ENCODE results near the gene MTRR. TPM values are rescaled to one million over a fixed set of nuclear protein-coding genes. Genes with fewer than 3 reads are reported as not detected.

Gene MTRR
- total RNA-seq, 2 donors from 2014 or later, result 40.6 to 47.0 TPM

DNA sequence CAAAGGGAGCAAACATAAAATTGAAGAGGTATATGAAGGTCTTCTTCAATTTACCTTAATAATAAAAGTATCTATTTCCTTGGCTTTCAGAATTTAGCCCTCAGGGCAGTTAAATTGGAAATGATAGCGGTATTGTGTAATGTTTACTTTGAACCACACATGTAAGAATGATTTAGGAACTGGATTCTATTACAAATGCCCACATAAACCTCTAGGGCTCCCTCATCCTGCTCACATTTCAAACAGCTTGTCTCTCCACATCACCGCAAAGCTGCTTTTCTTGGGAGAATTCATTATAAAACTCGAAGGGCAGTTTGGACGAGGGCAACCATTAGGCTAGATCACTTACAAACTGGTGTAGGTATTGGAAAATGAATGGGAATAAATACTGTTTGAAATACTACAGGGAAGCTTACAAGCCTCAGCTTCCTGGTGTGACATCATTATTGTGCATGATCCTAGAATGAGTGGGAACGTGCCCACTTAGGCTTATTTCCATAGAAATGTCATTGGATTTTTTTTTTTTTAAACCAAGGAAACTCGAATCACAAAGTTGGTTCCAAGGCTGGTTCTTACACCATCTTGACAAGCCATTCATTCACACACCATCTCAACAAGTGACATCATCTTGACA is 47.3 kb downstream of the MTRR start:
- H3K4me3 ChIP-seq (ENCODE audit: low read length), result no peak overlapping the region
- no peak overlapping the region for H3K4me3 Mint-ChIP-seq
- no peak overlapping the region for H3K27ac ChIP-seq (ENCODE audit: low read depth, low read length)
- TF ChIP-seq, protein P1, sequence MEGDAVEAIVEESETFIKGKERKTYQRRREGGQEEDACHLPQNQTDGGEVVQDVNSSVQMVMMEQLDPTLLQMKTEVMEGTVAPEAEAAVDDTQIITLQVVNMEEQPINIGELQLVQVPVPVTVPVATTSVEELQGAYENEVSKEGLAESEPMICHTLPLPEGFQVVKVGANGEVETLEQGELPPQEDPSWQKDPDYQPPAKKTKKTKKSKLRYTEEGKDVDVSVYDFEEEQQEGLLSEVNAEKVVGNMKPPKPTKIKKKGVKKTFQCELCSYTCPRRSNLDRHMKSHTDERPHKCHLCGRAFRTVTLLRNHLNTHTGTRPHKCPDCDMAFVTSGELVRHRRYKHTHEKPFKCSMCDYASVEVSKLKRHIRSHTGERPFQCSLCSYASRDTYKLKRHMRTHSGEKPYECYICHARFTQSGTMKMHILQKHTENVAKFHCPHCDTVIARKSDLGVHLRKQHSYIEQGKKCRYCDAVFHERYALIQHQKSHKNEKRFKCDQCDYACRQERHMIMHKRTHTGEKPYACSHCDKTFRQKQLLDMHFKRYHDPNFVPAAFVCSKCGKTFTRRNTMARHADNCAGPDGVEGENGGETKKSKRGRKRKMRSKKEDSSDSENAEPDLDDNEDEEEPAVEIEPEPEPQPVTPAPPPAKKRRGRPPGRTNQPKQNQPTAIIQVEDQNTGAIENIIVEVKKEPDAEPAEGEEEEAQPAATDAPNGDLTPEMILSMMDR (conservative IDR thresholded peaks at IDR 0.05), result no peak
- peaks cover 11% of the 10 kb centered on the region for H3K36me3 Mint-ChIP-seq (ENCODE audit: low read depth)
- no peaks in the 10 kb centered on the region for H3K4me1 ChIP-seq (ENCODE audit: control insufficient read depth, insufficient read depth, low read length)
- no peaks in the 10 kb centered on the region for H3K4me1 Mint-ChIP-seq
- no peak for DNase-seq
- no peak overlapping the region for H3K27ac Mint-ChIP-seq
- H3K27me3 Mint-ChIP-seq (ENCODE audit: insufficient read depth), result peaks cover 1% of the 10 kb centered on the region
- no peaks in the 10 kb centered on the region for H3K36me3 ChIP-seq (ENCODE audit: control insufficient read depth, insufficient read depth, low read length)
- H3K9ac ChIP-seq (ENCODE audit: extremely low read depth, low read length, poor library complexity, severe bottlenecking), result no peak overlapping the region
- no peaks in the 10 kb centered on the region for H3K9me3 ChIP-seq (ENCODE audit: control insufficient read depth, low read length)
- H3K9me3 Mint-ChIP-seq, result peaks cover 24% of the 10 kb centered on the region
- 82 to 90% methylated on average over 5 of the region's 6 CpGs for WGBS, 2 experiments (ENCODE audit: insufficient coverage in 1 of 2, insufficient read length in 1 of 2)
- no peaks in the 10 kb centered on the region for H3K27me3 ChIP-seq (ENCODE audit: control insufficient read depth, insufficient read depth, low read length, poor library complexity, severe bottlenecking)

DNA sequence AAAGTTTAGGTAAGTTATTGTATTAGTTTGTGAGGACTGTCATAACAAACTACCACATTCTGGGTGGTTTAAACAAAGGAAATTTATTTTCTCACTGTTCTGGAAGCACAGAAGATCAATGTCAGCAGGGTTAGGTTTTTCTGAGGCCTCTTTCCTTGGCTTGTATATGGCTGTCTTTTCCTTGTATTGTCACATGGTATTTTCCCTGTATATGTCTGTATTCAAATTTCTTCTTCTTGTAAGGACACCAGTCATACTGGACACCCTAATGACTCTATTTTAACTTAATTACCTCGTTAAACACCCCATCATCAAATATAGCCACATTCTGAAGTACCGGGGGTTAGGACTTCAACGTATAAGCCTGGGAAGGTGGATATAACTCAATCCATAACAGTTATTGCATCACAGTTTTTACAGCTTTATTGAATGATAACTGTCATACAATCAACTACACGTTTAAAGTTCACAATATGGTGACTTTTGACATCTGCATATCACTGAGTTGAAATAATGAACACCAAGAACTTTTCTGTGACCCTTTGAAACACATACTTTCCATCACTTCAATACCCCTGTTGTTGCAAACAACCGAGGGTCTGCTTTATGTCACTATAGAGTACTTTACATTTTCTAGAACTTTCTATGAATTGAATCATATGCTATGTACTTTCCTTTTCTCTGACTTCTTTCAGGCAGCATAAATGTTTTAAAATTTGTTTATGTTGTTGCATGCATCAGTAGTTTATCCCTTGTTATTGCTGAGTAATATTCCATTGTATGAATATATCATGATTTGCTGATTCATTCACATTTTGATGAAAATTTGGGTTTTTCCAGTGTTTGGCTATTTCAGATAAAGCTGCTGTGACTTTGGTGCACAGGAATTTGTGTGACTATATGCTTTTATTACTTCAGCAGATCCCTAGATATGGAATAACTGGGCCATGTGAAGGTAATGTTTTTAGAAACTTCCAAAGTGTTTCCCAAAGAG is 48.5 kb downstream of the MTRR start:
- 52 to 68% methylated on average over 3 to 5 of the region's 5 CpGs for WGBS, 2 experiments (ENCODE audit: insufficient coverage in 1 of 2, insufficient read length in 1 of 2)
- peaks cover 4% of the 10 kb centered on the region for H3K36me3 Mint-ChIP-seq (ENCODE audit: low read depth)
- H3K4me1 Mint-ChIP-seq, result no peaks in the 10 kb centered on the region
- H3K4me1 ChIP-seq (ENCODE audit: control insufficient read depth, insufficient read depth, low read length), result no peaks in the 10 kb centered on the region
- no peak overlapping the region for H3K9ac ChIP-seq (ENCODE audit: extremely low read depth, low read length, poor library complexity, severe bottlenecking)
- H3K27ac Mint-ChIP-seq, result no peak overlapping the region
- DNase-seq, result no peak
- no peak overlapping the region for H3K4me3 ChIP-seq (ENCODE audit: low read length)
- peaks cover 1% of the 10 kb centered on the region for H3K27me3 Mint-ChIP-seq (ENCODE audit: insufficient read depth)
- H3K27me3 ChIP-seq (ENCODE audit: control insufficient read depth, insufficient read depth, low read length, poor library complexity, severe bottlenecking), result no peaks in the 10 kb centered on the region
- H3K4me3 Mint-ChIP-seq, result no peak overlapping the region
- H3K36me3 ChIP-seq (ENCODE audit: control insufficient read depth, insufficient read depth, low read length), result no peaks in the 10 kb centered on the region
- TF ChIP-seq, protein P1 (conservative IDR thresholded peaks at IDR 0.05), result no peak
- no peaks in the 10 kb centered on the region for H3K9me3 ChIP-seq (ENCODE audit: control insufficient read depth, low read length)
- peaks cover 13% of the 10 kb centered on the region for H3K9me3 Mint-ChIP-seq
- H3K27ac ChIP-seq (ENCODE audit: low read depth, low read length), result no peak overlapping the region

DNA sequence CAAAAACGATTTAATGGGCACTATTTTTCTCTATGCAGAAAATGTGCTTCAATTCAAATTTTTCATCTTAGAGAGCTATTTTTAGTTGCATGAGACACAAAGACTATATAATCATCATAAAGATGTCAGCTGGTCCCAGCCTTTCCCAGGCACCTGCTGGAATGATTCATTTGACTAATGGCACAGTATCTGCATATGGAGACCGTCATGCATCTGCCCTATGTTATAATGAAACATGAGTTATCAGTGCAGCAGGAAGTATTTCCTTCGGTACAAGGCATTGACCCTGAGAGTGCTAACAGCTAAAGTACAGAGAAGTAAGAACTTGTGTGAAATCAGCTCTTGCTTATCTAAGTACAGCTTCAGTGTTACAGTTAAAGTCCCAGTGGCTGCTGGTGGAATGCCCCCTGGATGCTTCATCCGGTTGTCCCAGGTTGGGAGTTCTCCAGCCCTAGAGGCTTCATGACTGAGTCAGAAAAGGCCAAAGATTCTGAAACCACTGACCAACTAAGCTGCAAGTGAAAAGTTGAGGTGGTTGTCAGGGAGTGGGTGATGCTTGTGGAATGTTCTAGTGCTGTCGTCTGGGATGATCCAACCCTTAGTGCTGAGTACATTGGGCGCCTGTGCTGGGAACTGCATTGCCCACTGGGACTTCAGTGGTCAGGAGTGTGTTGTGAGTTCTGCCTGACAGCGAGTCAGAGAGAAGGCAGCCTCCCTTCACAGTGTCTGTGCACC is 57.2 kb downstream of the MTRR start:
- H3K4me3 ChIP-seq (ENCODE audit: low read length), result no peak overlapping the region
- no peaks in the 10 kb centered on the region for H3K36me3 Mint-ChIP-seq (ENCODE audit: low read depth)
- DNase-seq, result no peak
- no peaks in the 10 kb centered on the region for H3K27me3 ChIP-seq (ENCODE audit: control insufficient read depth, insufficient read depth, low read length, poor library complexity, severe bottlenecking)
- no peak overlapping the region for H3K27ac ChIP-seq (ENCODE audit: low read depth, low read length)
- no peaks in the 10 kb centered on the region for H3K9me3 ChIP-seq (ENCODE audit: control insufficient read depth, low read length)
- no peak overlapping the region for H3K27ac Mint-ChIP-seq
- TF ChIP-seq, protein P1 (conservative IDR thresholded peaks at IDR 0.05), result no peak
- H3K4me1 Mint-ChIP-seq, result peaks cover 2% of the 10 kb centered on the region
- H3K9ac ChIP-seq (ENCODE audit: extremely low read depth, low read length, poor library complexity, severe bottlenecking), result no peak overlapping the region
- H3K4me3 Mint-ChIP-seq, result no peak overlapping the region
- no peaks in the 10 kb centered on the region for H3K9me3 Mint-ChIP-seq
- H3K27me3 Mint-ChIP-seq (ENCODE audit: insufficient read depth), result peaks cover 7% of the 10 kb centered on the region
- WGBS, 2 experiments (ENCODE audit: insufficient coverage in 1 of 2, insufficient read length in 1 of 2), result 79 to 86% methylated on average over 3 to 7 of the region's 7 CpGs
- H3K36me3 ChIP-seq (ENCODE audit: control insufficient read depth, insufficient read depth, low read length), result no peaks in the 10 kb centered on the region
- no peaks in the 10 kb centered on the region for H3K4me1 ChIP-seq (ENCODE audit: control insufficient read depth, insufficient read depth, low read length)

Data from endodermal cell (in vitro differentiated cells).